ENCODE measurements around the gene RPL38.

DNA sequence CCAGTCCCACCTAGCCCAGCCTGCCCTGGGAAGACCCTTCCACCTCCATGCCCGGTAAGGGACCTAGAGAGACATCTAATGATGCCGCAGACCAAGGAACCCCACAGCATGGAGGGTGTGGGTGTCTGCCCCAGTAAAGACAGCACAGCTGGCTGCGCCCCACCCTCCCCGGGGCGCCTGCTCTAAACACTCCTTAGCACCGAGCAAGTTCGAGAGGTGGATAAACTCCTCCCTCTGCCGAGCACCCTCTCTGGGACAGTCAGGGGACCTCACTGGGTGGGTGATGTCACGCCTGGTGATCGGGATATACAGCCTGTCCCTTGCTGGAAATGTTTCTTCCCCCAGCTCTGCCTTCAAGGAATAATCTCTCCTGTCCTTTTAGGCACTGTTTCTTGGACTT lies 53.8 kb downstream of the RPL38 start:
- no peak for TF ChIP-seq EZH2 (IDR thresholded peaks at IDR 0.05; ENCODE audit: insufficient read depth, low read length)
- TF ChIP-seq, protein P1, sequence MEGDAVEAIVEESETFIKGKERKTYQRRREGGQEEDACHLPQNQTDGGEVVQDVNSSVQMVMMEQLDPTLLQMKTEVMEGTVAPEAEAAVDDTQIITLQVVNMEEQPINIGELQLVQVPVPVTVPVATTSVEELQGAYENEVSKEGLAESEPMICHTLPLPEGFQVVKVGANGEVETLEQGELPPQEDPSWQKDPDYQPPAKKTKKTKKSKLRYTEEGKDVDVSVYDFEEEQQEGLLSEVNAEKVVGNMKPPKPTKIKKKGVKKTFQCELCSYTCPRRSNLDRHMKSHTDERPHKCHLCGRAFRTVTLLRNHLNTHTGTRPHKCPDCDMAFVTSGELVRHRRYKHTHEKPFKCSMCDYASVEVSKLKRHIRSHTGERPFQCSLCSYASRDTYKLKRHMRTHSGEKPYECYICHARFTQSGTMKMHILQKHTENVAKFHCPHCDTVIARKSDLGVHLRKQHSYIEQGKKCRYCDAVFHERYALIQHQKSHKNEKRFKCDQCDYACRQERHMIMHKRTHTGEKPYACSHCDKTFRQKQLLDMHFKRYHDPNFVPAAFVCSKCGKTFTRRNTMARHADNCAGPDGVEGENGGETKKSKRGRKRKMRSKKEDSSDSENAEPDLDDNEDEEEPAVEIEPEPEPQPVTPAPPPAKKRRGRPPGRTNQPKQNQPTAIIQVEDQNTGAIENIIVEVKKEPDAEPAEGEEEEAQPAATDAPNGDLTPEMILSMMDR (IDR thresholded peaks at IDR 0.05; ENCODE audit: insufficient read depth, low read depth, low read length) = no peak
